ENCODE measurements around the gene MTMR6.
"Not testable (repeated sequence)": the region's sequence is repeated elsewhere in the genome, so short reads cannot be mapped to it uniquely, and the experiment has no call there.

Gene MTMR6

DNA sequence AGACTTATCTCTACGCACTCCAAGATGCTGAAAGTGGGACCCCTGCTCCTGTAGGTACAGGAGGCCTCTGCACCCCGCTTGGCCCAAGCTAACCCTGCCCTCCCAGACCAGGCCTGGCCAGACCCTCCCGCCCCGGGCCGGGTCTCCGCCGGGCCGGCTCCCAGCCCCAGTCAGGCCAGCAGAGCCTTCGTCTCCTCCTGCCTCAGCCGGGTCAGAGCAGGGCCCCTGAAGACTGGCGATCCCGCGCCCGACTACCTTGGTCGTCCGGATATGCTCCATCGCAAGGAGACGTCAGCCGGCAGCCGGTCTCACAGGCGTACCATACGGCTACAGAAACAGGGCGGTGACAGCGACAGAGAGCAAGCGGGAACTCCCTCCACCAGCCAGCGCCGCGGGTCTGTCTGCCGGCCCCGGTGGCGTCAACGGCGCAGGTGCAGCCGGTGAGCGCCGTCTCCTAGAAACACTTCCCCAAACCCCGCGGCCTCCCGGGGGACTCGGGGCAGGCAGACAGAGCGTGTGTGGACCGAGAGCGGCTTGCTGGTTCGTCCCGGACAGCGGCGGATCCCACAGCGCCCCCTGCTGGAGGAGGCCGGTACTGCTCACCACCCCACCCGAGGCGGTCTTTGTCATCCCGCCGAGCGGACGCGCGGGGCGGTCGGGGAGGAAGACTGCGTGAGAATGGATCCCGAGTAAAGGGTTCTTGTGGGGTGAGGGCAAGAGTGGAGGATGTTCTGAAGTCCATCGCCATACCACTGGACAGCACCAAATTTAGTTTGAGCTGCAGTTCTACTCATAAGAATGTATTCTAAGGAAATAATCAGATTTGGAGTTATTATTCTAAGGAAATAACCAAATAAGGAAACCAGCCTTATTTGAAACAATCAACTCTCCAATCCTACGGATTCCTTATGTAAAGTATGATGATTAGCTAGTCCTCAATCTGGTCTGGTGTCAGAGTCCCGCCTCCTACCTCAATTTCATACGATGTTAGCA, at the start of gene MTMR6:
TSS of gene MTMR6 (minus strand) at position 520 of the 993 bp plus-strand sequence. CDS start at position 279, 241 bp downstream.
- DNase-seq (ENCODE audit: low read depth in 2 of 2): peak; percentile 83 to 89

DNA sequence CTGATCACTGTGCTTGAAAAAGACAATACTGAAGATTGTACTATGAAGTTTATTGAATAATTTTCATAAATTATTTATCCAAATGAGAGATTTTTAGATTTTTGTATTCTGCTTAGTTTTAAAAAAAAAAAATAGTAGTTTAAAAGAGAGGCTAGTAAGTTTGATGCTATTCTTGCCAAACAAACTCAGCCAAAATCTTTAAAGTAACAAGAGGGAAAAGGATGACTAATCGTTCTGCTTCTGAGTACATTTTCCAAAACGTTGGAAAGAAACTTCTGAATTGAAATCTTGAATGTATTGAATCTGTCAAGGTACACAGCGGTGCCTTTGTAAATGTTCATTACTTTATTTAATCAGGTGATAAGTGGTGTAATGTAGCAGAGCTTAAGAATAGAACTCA, 48.6 kb upstream of the MTMR6 start:
- DNase-seq (ENCODE audit: low read depth in 2 of 2): no peak

DNA sequence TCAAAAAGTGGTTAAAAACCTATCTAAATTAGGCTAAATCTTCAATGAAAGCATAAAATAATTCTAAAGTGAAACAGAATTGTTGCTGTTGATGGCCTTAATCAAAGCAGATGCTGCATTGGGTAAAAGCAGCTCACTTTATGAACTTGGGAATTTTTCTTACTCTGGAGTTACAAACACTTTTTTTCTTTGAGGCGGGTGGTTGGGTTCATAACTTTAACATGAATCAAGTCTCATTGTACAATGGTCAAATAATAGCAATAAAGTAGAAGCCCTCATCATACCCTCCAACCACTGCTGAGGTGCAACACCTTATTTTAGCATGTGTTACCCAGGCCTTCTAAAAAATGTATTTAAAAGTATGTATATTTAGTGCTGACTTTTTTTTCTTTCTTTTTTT, 43.3 kb upstream of the MTMR6 start:
- no peak for DNase-seq (ENCODE audit: low read depth in 2 of 2)

DNA sequence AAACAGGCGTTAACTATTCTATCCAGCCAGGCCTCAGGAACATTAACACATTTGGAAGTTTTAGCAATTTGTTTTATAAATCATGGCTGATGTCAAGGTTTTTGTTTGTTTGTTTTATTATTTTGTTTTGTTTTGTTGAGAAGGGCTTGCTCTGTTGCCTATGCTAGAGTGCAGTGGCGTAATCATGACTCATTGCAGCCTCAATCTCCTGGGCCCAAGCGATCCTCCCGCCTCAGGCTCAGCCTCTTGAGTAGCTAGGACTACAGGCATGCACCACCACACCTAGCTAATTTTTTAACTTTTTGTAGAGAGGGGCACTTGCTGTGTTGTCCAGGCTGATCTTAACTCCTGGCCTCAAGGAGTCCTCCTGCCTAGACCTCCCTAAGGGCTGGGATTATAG, 42.4 kb upstream of the MTMR6 start:
- DNase-seq (ENCODE audit: low read depth in 2 of 2): no peak

DNA sequence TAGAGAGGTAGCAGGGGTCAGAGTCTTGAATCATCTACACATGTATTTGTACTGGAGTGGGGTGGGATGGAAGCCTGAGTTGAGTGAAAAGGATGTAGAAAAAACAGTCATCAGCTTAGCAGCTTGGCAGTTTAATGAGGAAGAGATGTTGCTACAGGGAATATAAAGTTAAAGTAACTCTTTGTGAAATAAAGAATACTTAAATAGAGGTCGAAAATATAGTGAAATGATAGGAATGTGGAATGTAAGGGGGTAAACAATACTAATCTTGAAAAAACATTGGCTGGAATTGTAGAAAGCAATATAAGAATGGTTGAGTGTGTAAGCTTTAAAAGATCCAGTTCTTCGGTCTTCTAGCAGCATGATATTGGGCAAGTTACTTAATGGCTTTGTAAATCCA, 36.8 kb upstream of the MTMR6 start:
- no peak for DNase-seq (ENCODE audit: low read depth in 2 of 2)

DNA sequence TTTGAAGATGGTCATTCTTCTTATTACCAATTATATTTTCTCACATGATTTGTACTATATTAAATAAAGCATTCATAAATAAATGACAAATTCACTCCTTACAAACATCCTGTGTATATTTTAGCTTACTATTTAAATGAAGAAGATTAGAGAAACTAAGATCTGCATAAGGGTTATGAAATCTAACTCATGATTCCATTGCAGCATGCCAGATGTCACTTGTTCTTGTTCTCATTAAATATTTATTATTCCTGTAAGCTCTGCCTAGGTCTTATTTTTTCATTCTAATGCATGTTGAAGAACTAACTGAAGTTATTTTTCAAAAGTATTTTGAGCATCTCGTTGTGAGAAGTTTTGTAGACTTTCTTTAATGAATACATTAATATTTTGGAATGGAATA, 32.5 kb upstream of the MTMR6 start:
- no peak for DNase-seq (ENCODE audit: low read depth in 2 of 2)

DNA sequence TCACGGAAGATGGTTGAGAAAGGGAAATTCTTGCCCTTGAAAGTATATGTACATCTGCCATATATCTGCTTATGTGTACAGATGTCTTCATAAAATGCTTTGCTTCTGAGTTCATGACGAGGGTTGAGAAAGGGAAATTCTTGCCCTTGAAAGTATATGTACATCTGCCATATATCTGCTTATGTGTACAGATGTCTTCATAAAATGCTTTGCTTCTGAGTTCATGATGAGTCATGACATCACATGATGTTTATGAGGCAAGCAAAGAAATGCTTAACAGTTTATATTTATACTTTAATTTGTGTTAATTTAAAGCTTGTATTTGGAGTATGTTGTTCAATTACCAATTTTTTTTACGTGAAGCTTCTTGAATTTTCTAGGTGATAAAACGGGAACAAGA, 31.7 kb upstream of the MTMR6 start:
- DNase-seq (ENCODE audit: low read depth in 2 of 2): not testable (repeated sequence)

DNA sequence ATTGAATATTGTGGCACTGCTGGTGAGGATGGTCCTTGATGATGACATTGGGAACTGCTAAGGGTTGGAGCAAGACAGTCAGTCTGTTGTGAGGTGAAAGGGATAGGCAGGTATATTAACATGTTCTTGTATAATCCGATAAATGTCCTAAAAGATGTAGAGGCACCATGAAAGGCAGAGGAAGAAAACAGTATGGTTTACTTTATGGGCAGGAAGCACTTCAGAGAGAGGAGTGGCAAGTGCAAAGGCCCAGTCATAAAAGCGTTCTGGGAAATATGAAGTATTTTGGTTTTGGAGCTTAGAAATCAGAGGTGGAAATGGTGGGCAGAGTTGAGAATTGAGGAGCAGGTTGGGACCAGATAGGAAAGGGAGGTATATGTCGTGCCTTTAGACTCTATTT, 23.6 kb upstream of the MTMR6 start:
- no peak for DNase-seq (ENCODE audit: low read depth in 2 of 2)

DNA sequence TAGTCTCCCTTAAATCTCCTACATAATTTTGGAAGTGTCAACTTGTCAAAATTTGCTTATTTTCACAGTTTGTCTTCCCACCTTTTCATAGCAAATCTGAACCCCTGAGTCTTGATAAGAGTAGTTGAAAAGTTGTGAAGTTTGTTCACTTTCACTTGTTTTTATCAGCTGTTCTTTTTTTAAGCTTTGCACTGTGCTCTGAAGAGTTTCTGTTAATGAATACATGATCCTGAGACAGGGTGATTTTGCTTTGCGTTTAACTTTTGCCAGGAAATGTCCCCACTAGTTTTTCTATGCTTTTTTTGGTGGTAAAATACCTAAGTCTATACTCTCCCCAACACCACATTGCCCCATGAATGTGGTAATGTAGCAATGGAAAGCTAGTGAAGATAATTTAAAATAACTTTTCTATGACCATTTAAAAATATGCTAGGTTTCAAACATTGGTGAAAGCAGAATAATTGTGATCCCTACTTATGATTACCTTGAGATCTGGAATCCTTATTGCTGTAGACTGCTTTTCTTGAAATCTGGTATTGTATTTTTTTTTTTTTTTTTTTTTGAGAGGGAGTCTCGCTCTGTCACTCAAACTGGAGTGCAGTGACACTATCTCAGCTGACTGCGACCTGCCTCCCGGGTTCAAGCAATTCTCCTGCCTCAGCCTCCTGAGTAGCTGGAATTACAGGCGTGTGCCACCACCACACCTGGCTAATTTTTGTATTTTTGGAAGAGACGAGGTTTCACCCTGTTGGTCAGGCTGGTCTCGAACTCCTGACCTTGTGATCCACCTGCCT, 19.6 kb upstream of the MTMR6 start:
- DNase-seq (ENCODE audit: low read depth in 2 of 2): no peak

DNA sequence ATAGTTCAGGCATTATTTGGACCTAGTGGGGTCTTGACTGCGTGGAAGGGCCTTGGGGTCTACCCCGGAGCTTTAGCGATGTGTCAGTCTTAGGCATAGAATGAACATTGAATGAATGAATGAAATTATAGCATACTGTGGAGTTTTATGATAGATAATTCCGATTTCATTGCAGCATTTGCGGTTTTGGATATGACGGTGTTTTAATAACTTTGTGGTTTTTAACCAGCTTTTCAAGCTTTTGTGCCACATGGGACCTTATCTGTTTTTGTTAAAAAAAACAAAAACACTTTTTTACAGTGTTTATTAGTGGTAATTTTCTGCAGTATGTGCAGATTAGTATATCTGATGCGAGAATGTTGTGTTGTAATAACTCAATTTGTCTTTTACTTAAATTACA, 14.8 kb upstream of the MTMR6 start:
- no peak for DNase-seq (ENCODE audit: low read depth in 2 of 2)

DNA sequence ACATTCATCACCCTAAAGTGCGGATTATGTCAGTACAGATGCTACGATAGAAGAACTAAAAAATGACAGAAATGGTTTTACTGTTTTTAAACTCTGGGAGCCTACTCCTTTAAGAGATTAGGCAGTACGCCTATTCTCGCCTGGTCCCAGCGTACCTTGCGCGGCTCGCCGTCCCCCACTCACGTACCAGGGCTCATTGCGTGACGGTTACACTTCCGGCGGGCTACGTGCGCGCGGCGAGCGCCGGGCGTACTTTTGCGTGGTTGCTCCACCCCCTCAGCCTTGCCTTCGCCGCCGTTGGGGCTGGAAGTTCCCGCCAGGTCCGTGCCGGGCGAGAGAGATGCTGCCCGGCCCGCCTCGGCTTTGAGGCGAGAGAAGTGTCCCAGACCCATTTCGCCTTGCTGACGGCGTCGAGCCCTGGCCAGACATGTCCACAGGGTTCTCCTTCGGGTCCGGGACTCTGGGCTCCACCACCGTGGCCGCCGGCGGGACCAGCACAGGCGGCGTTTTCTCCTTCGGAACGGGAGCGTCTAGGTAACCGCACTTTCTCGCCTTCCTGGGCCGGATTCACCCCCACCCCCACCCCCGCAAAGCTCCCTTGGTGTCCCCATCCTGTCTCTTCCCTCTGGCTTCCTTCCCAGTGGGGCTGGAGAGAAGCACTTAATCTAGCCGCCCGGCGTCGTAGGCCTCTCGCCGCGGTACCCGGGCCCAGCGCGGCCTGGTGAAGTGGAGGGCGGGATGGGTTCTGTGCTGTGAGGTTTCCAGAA, 14.2 kb upstream of the MTMR6 start, which contains the start of gene NUP58:
TSS of gene NUP58 (plus strand) at position 279 of the 767 bp plus-strand sequence. CDS start at position 428, 149 bp downstream.
- DNase-seq (ENCODE audit: low read depth in 2 of 2): peak; percentile 86 to 91

DNA sequence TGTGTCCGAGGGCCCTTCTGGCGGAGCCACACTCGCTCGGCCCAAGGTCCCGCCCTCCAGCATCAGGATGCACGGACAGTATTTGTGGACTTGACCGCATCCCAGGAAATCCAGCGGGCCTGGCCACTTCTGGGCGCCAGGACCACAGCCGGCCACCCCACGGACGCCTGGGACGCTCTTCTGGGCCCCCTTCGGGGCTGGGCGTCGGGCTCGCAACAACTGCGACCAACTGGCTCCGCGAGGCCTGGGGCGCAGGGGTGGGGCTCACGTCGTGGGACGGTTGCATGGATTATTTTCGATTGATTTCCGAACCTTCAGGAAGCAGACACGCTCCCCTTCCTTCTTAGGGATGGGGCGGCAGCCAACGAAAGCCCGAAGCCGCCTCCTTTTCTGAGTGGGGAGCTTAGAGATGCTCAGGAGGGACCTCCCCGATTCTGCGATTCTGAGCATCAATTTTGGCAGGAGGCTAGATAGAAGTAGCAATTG, 13.6 kb upstream of the MTMR6 start:
- peak in 1 of 2 donors; percentile 5 for DNase-seq (ENCODE audit: low read depth in 2 of 2)

DNA sequence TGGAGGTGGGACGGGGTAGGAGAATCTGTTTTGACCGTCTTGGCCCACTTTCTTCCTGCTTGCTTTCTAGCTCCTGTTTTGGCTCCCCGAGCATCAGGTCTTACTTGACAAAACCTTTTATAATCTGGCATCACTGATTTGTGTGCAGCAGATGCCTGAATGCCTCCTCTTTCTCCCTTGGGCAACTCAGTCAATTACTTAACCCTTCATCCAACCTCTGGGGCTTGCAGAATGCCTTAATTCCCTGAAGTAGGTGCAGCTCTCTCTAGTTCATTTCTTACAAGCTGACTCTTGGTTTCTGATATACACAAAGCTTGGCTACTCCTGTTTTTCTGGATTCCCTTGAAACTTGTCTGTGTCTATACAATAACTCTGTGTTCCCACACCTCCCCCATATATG, 8.4 kb upstream of the MTMR6 start:
- no peak for DNase-seq (ENCODE audit: low read depth in 2 of 2)

DNA sequence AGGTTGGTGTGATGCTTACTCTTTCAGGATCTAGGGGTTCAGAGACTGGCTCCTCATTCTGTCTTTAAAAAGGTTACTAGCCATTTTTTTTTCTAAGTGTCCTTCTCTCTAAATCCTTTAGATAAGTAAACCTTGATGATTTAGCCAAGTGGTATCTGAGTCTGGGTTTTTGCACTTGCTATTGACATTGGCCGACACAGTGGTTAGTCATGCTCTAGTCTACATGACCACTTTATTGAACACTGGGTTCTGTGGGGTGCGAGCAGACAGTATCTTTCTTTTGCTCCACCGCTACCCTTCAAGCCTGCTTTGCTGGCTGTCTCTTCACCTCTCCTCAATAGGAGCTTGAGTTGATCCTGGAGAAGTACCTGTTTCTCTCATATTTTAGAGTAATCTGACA, 7.9 kb upstream of the MTMR6 start:
- DNase-seq (ENCODE audit: low read depth in 2 of 2): no peak

DNA sequence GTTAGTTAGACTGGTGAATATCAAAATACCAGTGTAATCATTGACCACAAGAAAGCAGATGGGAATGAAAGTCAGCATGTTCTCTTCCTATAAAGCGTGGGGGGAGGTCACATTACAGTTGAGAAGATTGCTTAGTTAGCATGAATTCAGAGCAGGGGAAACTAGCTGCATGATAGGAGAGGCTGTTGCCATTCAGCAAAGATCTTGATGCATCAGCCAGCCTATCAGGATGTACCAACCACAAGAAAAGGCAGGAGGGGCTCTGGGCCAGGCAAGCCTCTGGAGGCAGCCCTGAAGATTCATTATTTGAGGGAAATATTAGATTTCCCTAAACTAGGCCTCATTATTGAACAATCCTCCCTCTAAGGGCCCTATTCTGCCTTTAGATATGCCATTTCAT, 5.0 kb upstream of the MTMR6 start:
- DNase-seq (ENCODE audit: low read depth in 2 of 2): no peak

DNA sequence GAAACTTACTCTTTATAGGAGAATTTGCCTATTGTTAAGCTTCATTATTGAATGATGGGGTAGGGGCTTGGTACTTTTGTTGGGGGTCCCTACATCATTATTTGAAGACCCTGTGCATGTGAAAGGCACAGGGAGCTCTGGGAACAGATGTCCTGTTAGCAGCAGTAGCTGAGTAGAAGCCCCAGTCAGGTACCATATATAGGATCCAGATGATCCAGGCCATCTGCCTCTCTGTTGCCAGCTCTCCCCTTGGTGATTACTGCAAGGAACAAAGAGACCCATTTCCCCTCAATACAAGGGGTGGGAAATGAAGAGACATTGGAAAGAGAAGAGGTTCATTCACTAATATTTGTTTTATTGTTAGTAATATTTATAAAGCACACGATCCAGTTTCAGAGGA, 4.4 kb upstream of the MTMR6 start:
- DNase-seq (ENCODE audit: low read depth in 2 of 2): no peak

DNA sequence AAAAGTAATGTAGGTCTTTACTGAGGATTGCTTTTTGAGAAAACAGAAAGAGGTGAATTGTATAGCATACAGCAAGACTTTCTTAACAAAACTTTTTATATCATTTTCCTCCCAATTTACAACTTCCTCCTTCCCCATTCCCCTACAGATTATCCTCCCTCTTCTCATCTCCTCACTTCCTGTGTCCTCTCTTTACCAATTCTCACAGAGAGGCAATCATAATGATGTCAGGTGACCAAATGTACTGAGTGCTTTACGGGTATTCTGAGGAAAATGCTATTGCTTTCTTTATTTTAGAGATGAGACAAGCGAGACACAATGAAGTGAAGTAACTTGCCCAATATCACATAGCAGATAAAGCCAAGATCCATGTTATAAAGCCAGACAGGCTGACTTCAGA, 1.7 kb upstream of the MTMR6 start:
- DNase-seq (ENCODE audit: low read depth in 2 of 2): no peak

DNA sequence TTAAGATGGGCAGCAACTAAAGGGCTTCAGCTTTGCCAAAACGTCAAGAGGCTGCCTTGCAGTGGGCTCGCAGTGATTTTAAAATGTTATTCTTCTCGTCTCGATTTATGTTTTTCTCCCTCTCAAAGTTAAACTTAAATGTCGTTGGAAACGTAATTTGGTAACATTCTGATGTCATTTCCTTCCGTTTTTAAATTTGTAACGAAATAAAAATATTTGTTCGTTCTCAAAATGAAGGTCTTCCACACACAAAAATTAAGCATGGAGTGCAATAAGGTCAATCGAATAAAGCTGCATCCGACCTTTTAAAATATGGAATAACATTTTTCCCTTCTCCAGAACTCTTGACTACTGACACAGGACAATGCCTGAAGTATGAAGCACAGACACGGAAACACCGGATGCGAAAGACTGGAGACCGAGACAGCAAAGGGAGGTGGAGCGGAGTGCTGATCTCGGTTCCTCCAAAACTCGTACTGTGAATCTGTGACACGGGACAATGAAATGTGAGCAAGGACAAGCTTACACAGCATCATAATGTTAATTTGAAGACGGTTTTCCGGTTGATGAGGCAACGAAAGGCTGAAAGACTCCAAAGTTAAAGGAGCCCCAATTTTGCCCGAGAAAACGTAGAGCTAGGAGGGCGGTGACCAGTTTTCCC, 850 bp downstream of the MTMR6 start:
- DNase-seq (ENCODE audit: low read depth in 2 of 2): peak; percentile 2

DNA sequence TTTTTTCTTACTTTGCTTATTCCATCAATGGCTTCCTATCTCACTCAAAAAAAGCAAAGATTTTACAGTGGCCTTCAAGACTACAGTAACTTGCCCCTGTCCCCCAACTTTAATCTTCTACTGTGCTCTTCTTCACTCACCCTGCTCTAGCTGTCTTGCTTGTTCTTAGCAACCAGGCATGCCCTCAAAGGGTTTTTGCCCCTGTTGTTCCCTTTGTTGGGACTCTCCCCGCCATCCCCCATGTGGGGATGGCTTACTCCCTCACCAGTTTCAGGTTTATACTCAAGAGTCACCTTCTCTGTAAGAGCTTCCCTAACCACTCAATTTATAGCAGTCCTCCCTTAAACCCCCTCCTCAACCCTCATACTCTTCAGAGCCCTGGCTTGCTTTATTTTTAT, 5.4 kb downstream of the MTMR6 start:
- DNase-seq (ENCODE audit: low read depth in 2 of 2): no peak

DNA sequence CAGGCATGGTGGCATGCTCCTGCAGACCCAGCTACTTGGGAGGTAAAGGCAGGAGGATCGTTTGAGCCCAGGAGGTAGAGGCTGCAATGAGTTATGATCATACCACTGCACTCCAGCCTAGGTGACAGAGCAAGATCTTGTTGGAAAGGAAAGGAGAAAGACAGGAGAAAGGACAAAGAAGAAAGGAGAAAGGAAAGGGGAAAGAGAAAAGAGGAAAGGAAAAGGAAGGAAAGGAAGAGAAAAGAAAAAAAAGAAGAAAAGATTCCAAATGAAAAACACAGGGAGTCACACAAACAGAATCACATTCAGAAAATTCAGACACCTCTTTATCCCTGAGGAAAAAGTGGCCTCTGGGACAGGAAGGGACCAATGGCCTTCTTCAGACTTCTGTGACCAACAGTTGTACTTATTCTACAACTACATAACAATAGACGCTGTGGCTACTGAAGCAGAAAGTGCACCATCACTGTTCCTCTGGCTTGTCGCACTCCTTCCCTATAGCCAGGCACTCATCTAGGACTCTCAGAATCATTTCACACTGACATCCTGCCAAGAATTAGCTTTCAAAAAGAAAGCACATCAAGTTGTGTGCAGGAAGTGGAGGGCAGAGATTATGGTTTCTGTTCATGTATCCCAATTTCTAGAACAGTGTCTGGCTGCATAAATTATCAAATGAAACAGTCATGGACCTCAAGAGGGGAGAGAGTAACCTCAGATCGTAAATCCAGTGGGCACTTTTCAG, 5.9 kb downstream of the MTMR6 start:
- no peak for DNase-seq (ENCODE audit: low read depth in 2 of 2)

Data from stimulated activated CD8-positive, alpha-beta memory T cell treated with anti-CD3 and anti-CD28 coated beads, Interleukin-7, amount 100 ng/mL, for 4 hours (primary cell).